GM18951 (cell line): Measurements from ENCODE around the gene CST4.
"Not testable (repeated sequence)": the region's sequence is repeated elsewhere in the genome, so short reads cannot be mapped to it uniquely, and the experiment has no call there.

Experiments
- POLR2A ChIP-seq: IDR thresholded peaks from 4 replicates; pipeline ENCODE4 v1.6.1; 2011; ENCODE audit warnings: mild to moderate bottlenecking; ENCODE audit not compliant: insufficient read length, insufficient read depth; ENCODE audit errors: extremely low read depth
- in situ Hi-C: fragments of 300-500 bp; cut with MboI; formaldehyde crosslinking; loops from one replicate; pipeline ENCODE4 v1.12.0; 2022; ENCODE audit warnings: low sequenced_read_pairs, mixed read lengths, inconsistent platforms; ENCODE audit not compliant: unreplicated experiment

CST4 gene

GRCh38 chr20:23688684-23689398 lies at the start of gene CST4:
Gene CST4 (minus strand): TSS chr20:23689038. CDS start chr20:23688969, 69 bp downstream.
- in situ Hi-C loops, result not testable (repeated sequence)

GRCh38 chr20:23735391-23735790 lies 46.6 kb upstream of the CST4 start:
- in situ Hi-C loops, result not testable (repeated sequence)

DNA sequence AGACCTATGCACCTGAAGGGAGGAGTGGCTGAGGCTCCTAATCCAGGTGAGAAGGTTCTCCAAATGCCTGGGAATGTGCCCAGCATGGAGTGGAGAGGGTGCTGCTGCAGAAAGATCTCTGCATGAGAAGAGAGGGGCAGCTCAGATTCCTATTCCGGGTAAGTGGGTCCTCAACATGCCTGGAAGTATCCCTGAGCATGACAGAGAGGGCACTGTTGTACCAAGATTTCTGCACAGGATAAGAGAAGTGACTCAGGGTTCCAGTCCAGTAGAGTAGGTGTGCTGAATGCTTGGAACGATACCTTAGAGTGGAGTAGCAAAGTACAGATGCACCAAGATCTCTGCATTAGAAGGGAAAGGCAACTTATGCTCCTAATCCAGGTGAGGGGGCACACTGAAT lies 46.1 kb upstream of the CST4 start:
- in situ Hi-C loops, result not testable (repeated sequence)

DNA sequence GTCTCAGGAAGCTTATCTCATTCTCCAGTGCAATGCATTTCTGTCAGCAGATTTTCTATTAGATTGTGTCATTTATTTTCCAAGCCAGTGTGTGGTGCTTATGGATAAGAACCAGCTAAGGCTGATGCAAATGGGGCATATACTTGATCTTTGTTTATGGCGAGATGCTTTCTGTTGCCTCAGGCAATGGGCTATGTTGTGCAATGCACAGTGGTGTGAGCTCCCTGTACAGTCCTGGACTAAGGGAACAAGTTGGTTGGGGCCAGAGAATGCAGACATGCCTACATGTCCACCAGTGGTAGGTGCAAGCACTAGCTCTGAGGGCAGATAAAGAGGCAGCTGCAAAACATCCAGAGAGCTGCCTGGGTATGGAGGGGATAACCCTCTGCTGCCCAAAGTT lies 45.6 kb upstream of the CST4 start:
- in situ Hi-C loops, result not testable (repeated sequence)

GRCh38 chr20:23727016-23727415 lies 38.2 kb upstream of the CST4 start:
- no peak for TF ChIP-seq POLR2A
- in situ Hi-C loops, result no loop called here

- in situ Hi-C loops, result no loop called here
- no peak for TF ChIP-seq POLR2A
Observed at GRCh38 chr20:23725102-23725501, 36.3 kb upstream of the CST4 start.

DNA sequence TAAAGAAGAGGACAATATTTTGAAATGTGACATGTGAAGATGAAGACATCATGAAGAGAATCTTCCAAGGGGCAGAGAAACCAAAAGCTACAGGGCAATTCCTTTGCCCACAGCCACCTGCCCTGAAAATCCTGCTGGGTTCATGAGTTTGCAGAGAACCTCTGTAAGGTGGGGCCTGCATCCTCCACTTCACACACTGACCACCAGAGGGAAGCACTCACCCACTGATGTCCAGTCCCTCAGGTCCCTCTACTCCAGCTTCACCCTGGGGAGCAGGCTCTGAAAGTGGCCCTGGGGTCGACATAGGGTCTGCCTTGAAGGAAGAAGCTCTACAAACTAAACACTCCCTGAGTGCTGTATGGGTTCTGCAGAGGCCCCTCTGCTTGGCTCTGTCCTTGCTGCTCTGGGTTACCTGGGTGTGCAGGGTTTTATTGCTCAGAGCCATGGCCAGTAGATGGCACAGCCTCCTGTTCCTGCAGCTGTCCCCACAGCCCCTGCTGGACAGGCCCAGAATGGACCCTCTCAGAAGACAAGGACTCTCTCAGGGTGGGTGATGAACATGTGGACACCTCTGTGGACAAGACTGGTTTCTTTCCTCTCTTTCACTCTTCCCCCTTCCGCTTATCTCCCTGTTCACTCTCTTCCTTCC lies 34.9 kb upstream of the CST4 start:
- in situ Hi-C loops, result not testable (repeated sequence)

DNA sequence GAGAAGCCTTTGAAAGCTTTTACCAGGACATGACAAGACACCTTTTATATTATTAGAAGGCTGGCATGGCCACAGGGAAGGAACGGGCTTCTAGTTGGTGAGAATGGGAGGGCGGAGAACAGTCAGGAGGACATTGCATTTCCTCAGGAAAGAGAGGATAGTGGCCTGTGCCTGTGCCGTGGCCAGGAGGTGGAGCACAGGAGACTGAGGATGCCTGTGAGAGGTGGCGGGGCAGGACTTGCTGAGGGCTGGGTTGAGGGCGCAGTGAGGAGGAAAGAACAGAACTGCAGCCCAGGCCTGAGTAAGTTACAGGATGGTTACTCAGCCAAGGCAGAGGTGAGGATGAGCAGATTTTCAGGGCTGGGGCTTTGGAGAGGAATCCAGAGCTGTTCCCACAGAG lies 34.0 kb upstream of the CST4 start:
- in situ Hi-C loops, result not testable (repeated sequence)

DNA sequence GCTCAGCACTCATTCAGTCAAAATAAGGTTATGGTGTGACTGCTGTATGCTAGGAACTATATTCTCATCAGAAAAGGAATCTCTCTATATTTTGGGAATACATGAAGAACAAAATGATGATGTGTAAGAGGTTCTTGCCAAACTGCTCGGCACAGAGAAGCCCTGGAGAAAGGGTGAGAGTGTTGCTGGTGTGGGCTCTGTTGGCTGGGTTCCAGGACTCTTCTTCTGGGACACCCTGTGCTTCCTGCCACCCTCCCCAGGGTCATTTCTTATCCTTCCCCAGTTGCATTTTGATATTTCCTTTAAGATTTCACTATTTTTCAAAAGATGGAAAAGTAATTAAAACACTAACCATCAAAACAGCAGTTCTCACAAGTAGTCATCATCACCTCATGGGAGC lies 33.1 kb upstream of the CST4 start:
- in situ Hi-C loops, result no loop called here
- TF ChIP-seq POLR2A, result no peak

- in situ Hi-C loops, result not testable (repeated sequence)
Observed at GRCh38 chr20:23719351-23719750, 30.5 kb upstream of the CST4 start.

- in situ Hi-C loops, result not testable (repeated sequence)
Observed at GRCh38 chr20:23711778-23712177, 22.9 kb upstream of the CST4 start.

- in situ Hi-C loops, result no loop called here
- TF ChIP-seq POLR2A, result no peak
Observed at GRCh38 chr20:23710771-23711170, 21.9 kb upstream of the CST4 start.

GRCh38 chr20:23705895-23706294 lies 17.1 kb upstream of the CST4 start:
- no peak for TF ChIP-seq POLR2A
- in situ Hi-C loops, result no loop called here

GRCh38 chr20:23702021-23702420 lies 13.2 kb upstream of the CST4 start:
- no peak for TF ChIP-seq POLR2A
- in situ Hi-C loops, result no loop called here

- no peak for TF ChIP-seq POLR2A
- in situ Hi-C loops, result no loop called here
Observed at GRCh38 chr20:23700931-23701330, 12.1 kb upstream of the CST4 start.
